B cell (primary cell): ENCODE results near the gene DNAJB8. TPM values are rescaled to one million over a fixed set of nuclear protein-coding genes. Genes with fewer than 3 reads are reported as not detected.

ENCODE experiments used
- ATAC-seq: fragments of 200-7000 bp; cut with Tn5 transposase; one replicate; pipeline ENCODE4 v1.10.0; 2021; ENCODE audit warnings: low read depth, mild to moderate bottlenecking, moderate number of reproducible peaks, moderate library complexity
- CTCF ChIA-PET: fragments of 350-600 bp; sonication (Branson Sonifier 250); formaldehyde crosslinking; loops from one replicate; lab custom pipeline; 2021; ENCODE audit warnings: antibody characterized with exemption, inconsistent platforms; lab: Charles Lee
- POLR2A ChIA-PET: fragments of 350-600 bp; sonication (Branson Sonifier 250); formaldehyde crosslinking; loops from one replicate; lab custom pipeline; 2021; ENCODE audit warnings: antibody characterized with exemption; lab: Charles Lee
- DNase-seq: peaks from one replicate; pipeline ENCODE4 v3.0.0; 2013
- H2AFZ ChIP-seq: 2 replicates; pipeline ENCODE4 v1.6.1; 2012; ENCODE audit warnings: mild to moderate bottlenecking, low read depth, low read length; ENCODE audit not compliant: insufficient read depth, poor library complexity, severe bottlenecking
- H3K27ac ChIP-seq, 2 donors: 1 replicate in 1 of 2; 2 replicates in 1 of 2; pipeline ENCODE4 v1.5.1; 2012 to 2013; ENCODE audit warnings: low read length in 2 of 2, mild to moderate bottlenecking in 2 of 2, moderate library complexity in 1 of 2
- H3K27me3 ChIP-seq, 4 experiments: fragments of 200-600 bp in 1 of 4; sonication (generic) in 1 of 4; replicated peaks in 1 of 4; 1 replicate in 2 of 4; 2 replicates in 2 of 4; pipeline versions ENCODE4 v1.6.1 to v1.7.0; 2013 to 2016; ENCODE audit warnings: low read length in 3 of 4, mild to moderate bottlenecking in 2 of 4, mixed read lengths in 1 of 4, moderate library complexity in 1 of 4; ENCODE audit not compliant: insufficient read depth in 4 of 4, control insufficient read depth in 3 of 4; ENCODE audit errors: control extremely low read depth in 1 of 4
- H3K36me3 ChIP-seq, 2 experiments: replicated peaks in 1 of 2; 1 replicate in 1 of 2; 2 replicates in 1 of 2; pipeline versions ENCODE4 v1.6.1 to v1.7.1; 2013; ENCODE audit warnings: low read length in 1 of 2; ENCODE audit not compliant: insufficient read depth in 2 of 2, control insufficient read depth in 1 of 2; ENCODE audit errors: control extremely low read depth in 1 of 2, extremely low read depth in 1 of 2
- H3K4me1 ChIP-seq, 2 donors: fragments of 200-600 bp in 1 of 2; sonication (generic) in 1 of 2; 1 replicate in 1 of 2; 2 replicates in 1 of 2; pipeline versions ENCODE4 v1.5.1 to v1.6.1; 2013 to 2017; ENCODE audit warnings: low read length in 2 of 2; ENCODE audit not compliant: control insufficient read depth in 2 of 2, insufficient read depth in 2 of 2
- H3K4me2 ChIP-seq: replicated peaks from 2 replicates; pipeline ENCODE3; 2012; ENCODE audit warnings: mild to moderate bottlenecking, low read depth, low read length; ENCODE audit not compliant: poor library complexity, severe bottlenecking
- H3K4me3 ChIP-seq, 5 experiments: fragments of 200-600 bp in 1 of 5; sonication (generic) in 1 of 5; 1 replicate in 3 of 5; 2 replicates in 2 of 5; pipeline versions ENCODE4 v1.5.1 to v1.7.0; 2011 to 2016; ENCODE audit warnings: low read length in 4 of 5, mild to moderate bottlenecking in 4 of 5, low read depth in 2 of 5, control low read depth in 1 of 5, moderate library complexity in 1 of 5; ENCODE audit not compliant: insufficient read depth in 1 of 5; ENCODE audit errors: control extremely low read depth in 1 of 5, extremely low read depth in 1 of 5
- H3K79me2 ChIP-seq: fragments of 200-600 bp; sonication (generic); one replicate; pipeline ENCODE4 v1.6.0; 2016; ENCODE audit warnings: low read length; ENCODE audit not compliant: control insufficient read depth, insufficient read depth
- H3K9ac ChIP-seq: fragments of 200-600 bp; sonication (generic); 2 replicates; pipeline ENCODE4 v1.6.1; 2017; ENCODE audit warnings: mild to moderate bottlenecking, low read length, moderate library complexity
- H3K9me3 ChIP-seq, 3 donors: one replicate each; pipeline versions ENCODE4 v1.6.1 to v1.7.1; 2013; ENCODE audit warnings: low read length in 2 of 3; ENCODE audit not compliant: control insufficient read depth in 2 of 3, insufficient read depth in 1 of 3; ENCODE audit errors: control extremely low read depth in 1 of 3
- H4K20me1 ChIP-seq: 2 replicates; pipeline ENCODE4 v1.6.0; 2012; ENCODE audit warnings: mild to moderate bottlenecking, low read length; ENCODE audit not compliant: insufficient read depth, control insufficient read depth, poor library complexity, severe bottlenecking
- H3K27ac Mint-ChIP-seq: one replicate; pipeline ENCODE4 v1.8.0; 2021; ENCODE audit warnings: mixed read lengths
- H3K27me3 Mint-ChIP-seq: one replicate; pipeline ENCODE4 v1.8.0; 2021; ENCODE audit warnings: mixed read lengths
- H3K4me1 Mint-ChIP-seq: one replicate; pipeline ENCODE4 v1.8.0; 2021; ENCODE audit warnings: mixed read lengths
- H3K4me3 Mint-ChIP-seq: one replicate; pipeline ENCODE4 v1.8.0; 2021; ENCODE audit warnings: mixed read lengths
- H3K9me3 Mint-ChIP-seq: one replicate; pipeline ENCODE4 v1.8.0; 2022; ENCODE audit warnings: mixed read lengths; ENCODE audit not compliant: insufficient read depth
- EZH2 ChIP-seq: IDR thresholded peaks from 2 replicates; pipeline ENCODE4 v1.6.1; 2012; ENCODE audit warnings: borderline replicate concordance, low read depth, mild to moderate bottlenecking, moderate library complexity, low read length; ENCODE audit not compliant: insufficient read depth, poor library complexity, severe bottlenecking
- WGBS: methylation state at CpG from one replicate; pipeline ENCODE4 v1.1.5; 2013; ENCODE audit warnings: missing lambda C conversion rate; ENCODE audit not compliant: insufficient coverage; 5-methylcytosine and 5-hydroxymethylcytosine counted together
- intact Hi-C: fragments of 100-400 bp; cut with micrococcal nuclease; formaldehyde crosslinking; loops from one replicate; pipeline ENCODE4 v1.10.0; 2022
- polyA plus RNA-seq: library from polyadenylated mRNA; depleted of rRNA; stranded (reverse); fragments of >200 nt; gene quantifications from 2 replicates; pipeline ENCODE4 v1.2.3, GENCODE V29; 2012
- total RNA-seq, 2 donors: library from RNA; stranded (reverse); fragments of 120-200 nt in 1 of 2; gene quantifications; 1 replicate in 1 of 2; 2 replicates in 1 of 2; pipeline versions ENCODE4 v1.2.3 to v1.2.4, GENCODE V29; 2013 to 2022
- TF ChIP-seq, protein P1 (sequence below): fragments of 200-600 bp; IDR thresholded peaks from one replicate; pipeline ENCODE4 v1.8.0; 2022; ENCODE audit warnings: antibody characterized with exemption, mild to moderate bottlenecking

Gene DNAJB8
- total and polyA plus RNA-seq, 2 donors (not counting 1 experiment from before 2014, with no cell fraction given) = not detected

DNA sequence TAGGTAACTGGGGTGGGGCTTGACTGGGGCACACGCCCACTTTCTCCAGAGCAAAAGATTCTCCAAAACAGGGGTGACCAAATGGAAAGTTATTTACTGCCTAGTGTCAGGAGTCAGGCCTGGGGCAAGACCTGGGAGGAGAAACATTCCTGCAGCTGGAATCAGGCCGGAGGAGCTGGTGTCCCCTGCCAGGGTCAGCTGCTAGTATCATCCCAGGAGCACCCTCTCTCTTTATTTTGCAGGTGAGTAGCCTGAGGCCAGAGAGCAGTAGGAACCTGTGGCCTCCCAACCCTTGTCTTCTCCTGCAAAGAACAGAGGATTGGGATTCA is 32.9 kb downstream of the DNAJB8 start:
- Mint-ChIP-seq H3K27me3 (peaks cover 41% of the 10 kb centered on the region), H3K27ac (no peak overlapping the region), H3K4me1 (peaks cover 11% of the 10 kb centered on the region), H3K4me3 (no peak overlapping the region), H3K9me3 (no peaks in the 10 kb centered on the region)
- Histone ChIP-seq H2AFZ (no peak overlapping the region), H3K4me2 (no peak overlapping the region), H3K4me3 (no peak overlapping the region), H3K27ac (no peak overlapping the region), H4K20me1 (no peaks in the 10 kb centered on the region), H3K4me1 (no peaks in the 10 kb centered on the region), H3K79me2 (no peaks in the 10 kb centered on the region), H3K9ac (no peak overlapping the region), H3K9me3 (peaks cover 0 to 5% (median 0%) of the 10 kb centered on the region in 3 donors), H3K27me3 (peaks cover 0 to 25% (median 6%) of the 10 kb centered on the region in 4 experiments), H3K36me3 (no peaks in the 10 kb centered on the region)
- CTCF ChIA-PET = no interaction called here
- intact Hi-C loops = no loop called here
- 80% methylated on average over 1 of the region's 2 CpGs for WGBS
- ATAC-seq = no peak
- POLR2A ChIA-PET = no interaction called here
- TF ChIP-seq EZH2 = no peak
- TF ChIP-seq, protein P1, sequence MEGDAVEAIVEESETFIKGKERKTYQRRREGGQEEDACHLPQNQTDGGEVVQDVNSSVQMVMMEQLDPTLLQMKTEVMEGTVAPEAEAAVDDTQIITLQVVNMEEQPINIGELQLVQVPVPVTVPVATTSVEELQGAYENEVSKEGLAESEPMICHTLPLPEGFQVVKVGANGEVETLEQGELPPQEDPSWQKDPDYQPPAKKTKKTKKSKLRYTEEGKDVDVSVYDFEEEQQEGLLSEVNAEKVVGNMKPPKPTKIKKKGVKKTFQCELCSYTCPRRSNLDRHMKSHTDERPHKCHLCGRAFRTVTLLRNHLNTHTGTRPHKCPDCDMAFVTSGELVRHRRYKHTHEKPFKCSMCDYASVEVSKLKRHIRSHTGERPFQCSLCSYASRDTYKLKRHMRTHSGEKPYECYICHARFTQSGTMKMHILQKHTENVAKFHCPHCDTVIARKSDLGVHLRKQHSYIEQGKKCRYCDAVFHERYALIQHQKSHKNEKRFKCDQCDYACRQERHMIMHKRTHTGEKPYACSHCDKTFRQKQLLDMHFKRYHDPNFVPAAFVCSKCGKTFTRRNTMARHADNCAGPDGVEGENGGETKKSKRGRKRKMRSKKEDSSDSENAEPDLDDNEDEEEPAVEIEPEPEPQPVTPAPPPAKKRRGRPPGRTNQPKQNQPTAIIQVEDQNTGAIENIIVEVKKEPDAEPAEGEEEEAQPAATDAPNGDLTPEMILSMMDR = no peak
- DNase-seq = no peak

DNA sequence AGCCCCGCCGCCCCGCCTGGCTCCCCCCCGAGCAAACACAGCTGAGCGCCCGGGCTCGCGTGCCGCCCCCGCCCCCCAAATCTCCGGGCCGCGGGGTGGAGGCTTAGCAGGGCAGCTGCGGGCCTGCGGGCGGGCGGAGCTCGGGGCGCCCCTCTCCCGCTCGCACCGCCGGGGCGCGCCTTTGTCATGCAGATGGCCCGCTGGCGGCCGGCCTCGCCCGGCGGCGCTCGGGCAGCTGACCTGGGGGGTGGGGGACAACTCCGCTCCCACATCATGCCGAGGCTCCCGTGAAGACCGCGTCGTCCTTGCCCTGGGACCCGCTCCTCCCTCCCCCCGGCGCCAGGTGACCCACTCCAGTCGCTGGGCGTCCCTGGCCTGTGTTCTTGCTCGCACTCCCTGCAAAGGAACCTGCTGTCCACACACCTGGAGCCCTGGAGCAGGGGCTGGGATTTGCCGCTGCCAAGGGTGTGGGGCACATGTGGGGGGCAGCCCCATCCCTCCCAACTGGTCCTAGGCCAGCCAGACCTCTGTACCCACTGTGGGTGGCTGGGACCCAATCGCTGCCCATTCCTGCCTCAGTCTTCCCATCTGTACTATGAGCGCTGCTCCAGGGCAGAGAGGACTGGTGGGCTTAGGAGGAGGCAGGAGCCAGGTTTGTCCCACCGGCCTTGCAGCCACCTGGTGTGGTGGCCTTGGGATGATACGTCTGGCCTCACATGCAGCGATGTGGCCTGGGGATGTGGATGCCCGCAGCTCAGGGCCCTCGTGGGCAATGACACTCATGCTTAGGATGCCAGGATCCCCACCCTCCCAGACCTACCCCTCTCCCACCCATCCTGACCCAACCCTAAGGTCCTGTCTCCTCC is 33.5 kb downstream of the DNAJB8 start:
- no peak overlapping the region for H3K9ac ChIP-seq

More for the DNA sequence above, 33.5 kb downstream of the DNAJB8 start:
- Histone ChIP-seq H3K9me3 (peaks cover 0 to 5% (median 0%) of the 10 kb centered on the region in 3 donors), H3K4me1 (no peaks in the 10 kb centered on the region), H2AFZ (no peak overlapping the region), H4K20me1 (no peaks in the 10 kb centered on the region), H3K27ac (no peak overlapping the region), H3K36me3 (no peaks in the 10 kb centered on the region), H3K79me2 (no peaks in the 10 kb centered on the region), H3K4me3 (no peak overlapping the region), H3K27me3 (peaks cover 0 to 25% (median 6%) of the 10 kb centered on the region in 4 experiments), H3K4me2 (peak overlapping the region; percentile 19)
- TF ChIP-seq EZH2 = no peak
- TF ChIP-seq, protein P1 = no peak
- ATAC-seq = no peak
- no peak overlapping the region for H3K27ac Mint-ChIP-seq
- intact Hi-C loops = no loop called here
- peaks cover 11% of the 10 kb centered on the region for H3K4me1 Mint-ChIP-seq
- ChIA-PET CTCF (interaction anchor here (0.6 kb wide), 1 partner anchor 1290 kb away, joined by 3 read pairs; no protein-coding TSS in a partner anchor), POLR2A (no interaction called here)
- no peak for DNase-seq
- H3K4me3 Mint-ChIP-seq = no peak overlapping the region
- WGBS = 16% methylated on average over 48 of the region's 53 CpGs
- peaks cover 43% of the 10 kb centered on the region for H3K27me3 Mint-ChIP-seq
- no peaks in the 10 kb centered on the region for H3K9me3 Mint-ChIP-seq
